ENCODE measurements around the gene EMP2. TPM values are rescaled to one million over a fixed set of nuclear protein-coding genes. Genes with fewer than 3 reads are reported as not detected.

EMP2 gene
- polyA plus RNA-seq, 1 donor from 2014 or later: 0.14 TPM

GRCh38 chr16:10577305-10578202, 2.8 kb downstream of the EMP2 start:
- H2AFZ ChIP-seq (ENCODE audit: low read depth, low read length): no peak overlapping the region
- H3F3A ChIP-seq (ENCODE audit: insufficient read depth, low read length, poor library complexity, severe bottlenecking): no peaks in the 10 kb centered on the region
- peaks cover 23% of the 10 kb centered on the region for H3K27me3 ChIP-seq (ENCODE audit: insufficient read depth, low read depth, low read length)
- H3K79me2 ChIP-seq (replicated peaks; ENCODE audit: insufficient read depth, low read length): no peaks in the 10 kb centered on the region
- no peak overlapping the region for H3K4me3 ChIP-seq (ENCODE audit: low read length)
- no peak overlapping the region for H3K4me2 ChIP-seq (ENCODE audit: low read length)
- no peak for TF ChIP-seq MXI1 (conservative IDR thresholded peaks at IDR 0.05; ENCODE audit: poor library complexity, severe bottlenecking)
- TF ChIP-seq REST (IDR thresholded peaks at IDR 0.05; ENCODE audit: borderline replicate concordance): no peak
- no peak for TF ChIP-seq TAF1 (IDR thresholded peaks at IDR 0.05; ENCODE audit: low read depth)
- no peak for TF ChIP-seq EZH2 (IDR thresholded peaks at IDR 0.05; ENCODE audit: borderline replicate concordance, insufficient read depth, low read length, poor library complexity, severe bottlenecking)
- no peaks in the 10 kb centered on the region for H3K9me3 ChIP-seq (ENCODE audit: low read length)
- no peaks in the 10 kb centered on the region for H3K36me3 ChIP-seq (ENCODE audit: insufficient read depth, low read length)
- no peak overlapping the region for H3K9ac ChIP-seq (ENCODE audit: low read length)
- no peaks in the 10 kb centered on the region for H3K9me2 ChIP-seq (ENCODE audit: insufficient read depth, low read length)
- no peak overlapping the region for H3K27ac ChIP-seq (ENCODE audit: low read length)
- no peaks in the 10 kb centered on the region for H4K20me1 ChIP-seq (ENCODE audit: insufficient read depth)

GRCh38 chr16:10576390-10577304, 3.8 kb downstream of the EMP2 start:
- Histone ChIP-seq H3K27ac (ENCODE audit: low read length) (no peak overlapping the region), H3K79me2 (replicated peaks; ENCODE audit: insufficient read depth, low read length) (no peaks in the 10 kb centered on the region), H3K9me3 (ENCODE audit: low read length) (no peaks in the 10 kb centered on the region), H3K9ac (ENCODE audit: low read length) (no peak overlapping the region), H3F3A (ENCODE audit: insufficient read depth, low read length, poor library complexity, severe bottlenecking) (no peaks in the 10 kb centered on the region), H3K36me3 (ENCODE audit: insufficient read depth, low read length) (no peaks in the 10 kb centered on the region), H3K4me2 (ENCODE audit: low read length) (no peak overlapping the region), H4K20me1 (ENCODE audit: insufficient read depth) (no peaks in the 10 kb centered on the region), H3K27me3 (ENCODE audit: insufficient read depth, low read depth, low read length) (peaks cover 23% of the 10 kb centered on the region), H3K9me2 (ENCODE audit: insufficient read depth, low read length) (no peaks in the 10 kb centered on the region), H2AFZ (ENCODE audit: low read depth, low read length) (no peak overlapping the region), H3K4me3 (ENCODE audit: low read length) (no peak overlapping the region)
- TF ChIP-seq MXI1 (conservative IDR thresholded peaks at IDR 0.05; ENCODE audit: poor library complexity, severe bottlenecking) (no peak), CTCF (IDR thresholded peaks at IDR 0.05; ENCODE audit: poor library complexity, severe bottlenecking) (no peak), TAF1 (IDR thresholded peaks at IDR 0.05; ENCODE audit: low read depth) (no peak), POLR2AphosphoS5 (IDR thresholded peaks at IDR 0.05) (no peak), EP300 (conservative IDR thresholded peaks at IDR 0.05; ENCODE audit: poor library complexity, severe bottlenecking) (no peak)

Data from neural cell (in vitro differentiated cells).